SK-N-MC (cell line): ENCODE measurements around the gene RASA4B.
"Not testable (repeated sequence)": the region's sequence is repeated elsewhere in the genome, so short reads cannot be mapped to it uniquely, and the experiment has no call there.

Source experiments
- EZH2 ChIP-seq: fragments of 200-600 bp; sonication (generic); IDR thresholded peaks from one replicate; pipeline ENCODE4 v1.6.1; 2017; ENCODE audit warnings: antibody characterized with exemption
- POLR2AphosphoS5 ChIP-seq: IDR thresholded peaks from 2 replicates; pipeline ENCODE4 v1.6.1; 2012; ENCODE audit warnings: mild to moderate bottlenecking, low read depth, low read length, borderline replicate concordance

- TF ChIP-seq POLR2AphosphoS5, EZH2: not testable (repeated sequence)
Observed at GRCh38 chr7:102511860-102512522, 5.6 kb downstream of the RASA4B start.
